ENCODE results near the gene AHRR. TPM values are rescaled to one million over a fixed set of nuclear protein-coding genes. Genes with fewer than 3 reads are reported as not detected.

AHRR gene
- total and polyA plus RNA-seq, 10 of the 15 experiments (the other 5 are each of a cell fraction or from before 2014, with no cell fraction given), result 0.90 to 35.2 (median 19.2) TPM

- no peak for TF ChIP-seq ATF2 (IDR thresholded peaks at IDR 0.05; ENCODE audit: low read length)
- TF ChIP-seq LARP7 (IDR thresholded peaks at IDR 0.05), result no peak
- no peak for TF ChIP-seq CHD1 (IDR thresholded peaks at IDR 0.05; ENCODE audit: low read depth, low read length)
- no peak for TF ChIP-seq SIN3A (IDR thresholded peaks at IDR 0.05; ENCODE audit: low read depth, low read length)
- no peak for TF ChIP-seq POLR2AphosphoS5 (IDR thresholded peaks at IDR 0.05; ENCODE audit: low read length)
- TF ChIP-seq JUNB (IDR thresholded peaks at IDR 0.05), result no peak
Observed at GRCh38 chr5:318931-319601, 2.4 kb upstream of the AHRR start (continued).

- Histone ChIP-seq H3K4me3 (peak overlapping the region; percentile 96), H3K27me3 (replicated peaks in 1 of 2; ENCODE audit: control insufficient read depth in 2 of 2, insufficient read depth in 2 of 2, low read length in 1 of 2) (no peaks in the 10 kb centered on the region), H3K27ac (ENCODE audit: control insufficient read depth, insufficient read depth) (peak overlapping the region; percentile 81), H4K20me1 (ENCODE audit: control insufficient read depth, insufficient read depth) (no peaks in the 10 kb centered on the region), H3K9me3 (replicated peaks; ENCODE audit: control insufficient read depth, insufficient read depth, low read length) (no peaks in the 10 kb centered on the region; the same call in 2 of the 3 replicates), H3K4me2 (ENCODE audit: control insufficient read depth, insufficient read depth) (peak overlapping the region; percentile 84), H2AFZ (ENCODE audit: control insufficient read depth, low read depth, low read length) (peak overlapping the region; percentile 66), H3K79me2 (ENCODE audit: control insufficient read depth, insufficient read depth, low read length) (peaks cover 62% of the 10 kb centered on the region), H3K36me3 (ENCODE audit: control insufficient read depth in 2 of 2, insufficient read depth in 2 of 2, low read length in 1 of 2) (peaks cover 0 to 6% of the 10 kb centered on the region in 2 experiments; a peak in 3 of 4 replicates), H3K4me1 (ENCODE audit: control insufficient read depth, insufficient read depth, low read length) (peaks cover 23% of the 10 kb centered on the region), H3K9ac (ENCODE audit: control insufficient read depth, insufficient read depth, low read length) (peak overlapping the region; percentile 85)
- BruUV-seq (replicated peaks), result no TSS peak
- no peak for FAIRE-seq
- 53% methylated on average over 32 of the region's 65 CpGs for WGBS (ENCODE audit: insufficient coverage, insufficient replicate concordance, low lambda C conversion rate, missing lambda C conversion rate)
- CTCF ChIA-PET, result interaction anchor here (0.7 to 6.6 kb wide), 15 partner anchors 8 to 125 kb away, joined by 3 to 126 read pairs (median 4); no protein-coding TSS in a partner anchor
- RAD21 ChIA-PET (ENCODE audit: unreplicated experiment), result interaction anchor here (1.1 to 2.5 kb wide), 9 partner anchors 21 to 132 kb away, joined by 3 to 17 read pairs (median 5); no protein-coding TSS in a partner anchor
- SMC1A ChIA-PET (ENCODE audit: uncharacterized antibody, unreplicated experiment), result interaction anchor here (0.7 to 3.7 kb wide), 8 partner anchors 16 to 110 kb away, joined by 3 to 19 read pairs (median 4); no protein-coding TSS in a partner anchor
- POLR2A ChIA-PET, result interaction anchor here (0.6 to 1.6 kb wide), 3 partner anchors 21 to 115 kb away, joined by 3 to 4 read pairs (median 3); no protein-coding TSS in a partner anchor
- DNase-seq (ENCODE audit: low read depth, low spot score), result no peak
- ATAC-seq, result peak; percentile 1; the same call in 1 of the 3 replicates
- TF ChIP-seq MAX (IDR thresholded peaks at IDR 0.05; ENCODE audit: low read depth, low read length) (no peak), POLR2AphosphoS5 (IDR thresholded peaks at IDR 0.05; ENCODE audit: low read length) (0 out of 2 replicates have a peak, but pooled peaks have one; percentile 13), SIN3A (IDR thresholded peaks at IDR 0.05; ENCODE audit: low read depth, low read length) (no peak)
- intact Hi-C loops (cut with micrococcal nuclease; ENCODE audit: unreplicated experiment) (loop anchor here (2.0 kb wide), 1 partner anchor 72 kb away; no protein-coding TSS in a partner anchor), in situ Hi-C loops (cut with MboI) (no loop called here)
Observed at GRCh38 chr5:320524-321229, 837 bp upstream of the AHRR start.

Data from GM12878 (cell line).